Stimulated activated CD4-positive, alpha-beta T cell treated with anti-CD3 and anti-CD28 coated beads, Interleukin-15, amount 100 ng/mL, for 48 hours (primary cell): ENCODE results near the gene CYBRD1.

Source experiments
- DNase-seq, 2 donors: peaks; one replicate each; pipeline ENCODE4 v3.0.0-alpha.2; 2020; ENCODE audit warnings: low read depth in 2 of 2

The CYBRD1 gene

GRCh38 chr2:171600126-171600525 lies 77.9 kb downstream of the CYBRD1 start:
- DNase-seq, result no peak

- DNase-seq, result no peak
These were observed 80.1 kb downstream of the CYBRD1 start for GRCh38 chr2:171602352-171602751.
